Prostate gland (tissue), 2 donors: ENCODE results near the gene PEX3.

Source experiments
- POLR2A ChIP-seq: fragments of 450-650 bp; IDR thresholded peaks from one replicate; pipeline ENCODE4 v1.6.1; 2016; ENCODE audit warnings: antibody characterized with exemption, mild to moderate bottlenecking
- POLR2AphosphoS5 ChIP-seq: sonication (generic); formaldehyde crosslinking; IDR thresholded peaks from one replicate; pipeline ENCODE4 v1.6.1; 2017; ENCODE audit warnings: antibody characterized with exemption
- TF ChIP-seq, protein P1 (sequence below), 4 experiments: fragments of 200-600 bp in 2 of 4; fragments of 450-650 bp in 2 of 4; sonication (generic) in 2 of 4; IDR thresholded peaks; 1 replicate in 3 of 4; 2 replicates in 1 of 4; pipeline ENCODE4 v1.5.1; 2016 to 2019; ENCODE audit warnings: antibody characterized with exemption in 4 of 4, mild to moderate bottlenecking in 2 of 4, moderate library complexity in 2 of 4

DNA sequence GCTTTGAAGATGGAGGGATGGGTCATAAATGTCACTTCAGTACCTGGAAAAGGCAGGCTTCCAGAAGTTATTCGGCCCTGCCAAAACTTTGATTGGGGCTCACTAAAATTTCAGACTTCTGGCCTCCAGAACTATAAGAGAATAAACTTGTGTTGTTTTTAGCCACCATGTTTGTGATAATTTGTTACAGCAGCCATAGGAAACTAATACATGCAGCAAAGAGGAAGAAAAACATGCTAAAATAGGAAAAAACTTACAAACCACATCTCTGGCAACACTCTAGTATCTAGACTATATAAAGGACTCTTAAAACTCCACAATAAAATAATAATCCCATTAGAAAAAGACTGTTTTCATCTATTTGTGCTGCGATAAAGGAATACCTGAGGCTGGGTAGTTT lies 9.6 kb upstream of the PEX3 start:
- TF ChIP-seq POLR2A (no peak), POLR2AphosphoS5 (no peak)
- TF ChIP-seq, protein P1, sequence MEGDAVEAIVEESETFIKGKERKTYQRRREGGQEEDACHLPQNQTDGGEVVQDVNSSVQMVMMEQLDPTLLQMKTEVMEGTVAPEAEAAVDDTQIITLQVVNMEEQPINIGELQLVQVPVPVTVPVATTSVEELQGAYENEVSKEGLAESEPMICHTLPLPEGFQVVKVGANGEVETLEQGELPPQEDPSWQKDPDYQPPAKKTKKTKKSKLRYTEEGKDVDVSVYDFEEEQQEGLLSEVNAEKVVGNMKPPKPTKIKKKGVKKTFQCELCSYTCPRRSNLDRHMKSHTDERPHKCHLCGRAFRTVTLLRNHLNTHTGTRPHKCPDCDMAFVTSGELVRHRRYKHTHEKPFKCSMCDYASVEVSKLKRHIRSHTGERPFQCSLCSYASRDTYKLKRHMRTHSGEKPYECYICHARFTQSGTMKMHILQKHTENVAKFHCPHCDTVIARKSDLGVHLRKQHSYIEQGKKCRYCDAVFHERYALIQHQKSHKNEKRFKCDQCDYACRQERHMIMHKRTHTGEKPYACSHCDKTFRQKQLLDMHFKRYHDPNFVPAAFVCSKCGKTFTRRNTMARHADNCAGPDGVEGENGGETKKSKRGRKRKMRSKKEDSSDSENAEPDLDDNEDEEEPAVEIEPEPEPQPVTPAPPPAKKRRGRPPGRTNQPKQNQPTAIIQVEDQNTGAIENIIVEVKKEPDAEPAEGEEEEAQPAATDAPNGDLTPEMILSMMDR (IDR thresholded peaks at IDR 0.05) = no peak
